ENCODE results near the gene MRPS21.
"Not testable (repeated sequence)": the region's sequence is repeated elsewhere in the genome, so short reads cannot be mapped to it uniquely, and the experiment has no call there.

The MRPS21 gene

DNA sequence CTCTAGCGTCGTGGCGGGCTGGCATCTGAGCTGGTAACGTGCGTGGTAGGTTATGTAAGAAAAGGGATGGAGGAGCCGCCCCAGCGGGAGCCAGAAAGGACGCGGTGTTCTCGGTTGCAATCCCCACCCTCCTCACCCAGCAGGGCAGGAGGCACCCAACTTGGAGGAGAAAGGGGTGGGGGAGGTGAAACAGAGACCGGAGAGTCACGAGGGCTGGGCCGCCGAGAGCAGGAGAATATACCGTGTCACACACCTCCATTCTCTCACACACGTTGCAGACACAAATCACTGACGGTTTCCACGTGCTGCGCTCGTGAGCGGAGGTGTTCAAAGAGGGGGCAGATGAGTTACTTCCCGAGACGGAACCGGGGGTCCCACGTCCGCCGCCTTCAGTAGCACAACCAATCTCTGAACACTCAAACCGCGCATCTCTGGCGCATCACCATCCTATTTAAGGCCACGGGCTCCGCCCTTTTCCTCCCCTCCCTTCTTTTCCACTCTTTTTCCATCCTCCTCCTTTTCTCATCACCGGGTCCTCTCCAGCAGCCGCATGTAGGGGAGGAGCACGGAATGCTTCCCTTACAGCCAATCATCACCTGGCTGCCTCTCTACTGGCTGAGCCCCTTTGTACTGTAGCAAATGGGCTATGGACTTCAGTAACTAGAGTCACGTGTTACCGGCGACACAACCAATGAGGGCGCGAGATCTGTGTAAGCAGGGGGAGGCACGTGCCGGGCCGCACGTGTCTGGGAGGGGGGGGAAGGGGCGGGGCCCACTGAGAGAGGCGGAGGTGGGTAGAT, 11.7 kb upstream of the MRPS21 start, which contains the start of gene CIART:
Gene CIART, plus strand, starts transcription at position 797 of the 800 bp plus-strand sequence. CDS start 714 bp downstream, outside the sequence.
- peak; percentile 100 for DNase-seq

GRCh38 chr1:150282558-150282958, 11.1 kb upstream of the MRPS21 start:
- DNase-seq = no peak

DNA sequence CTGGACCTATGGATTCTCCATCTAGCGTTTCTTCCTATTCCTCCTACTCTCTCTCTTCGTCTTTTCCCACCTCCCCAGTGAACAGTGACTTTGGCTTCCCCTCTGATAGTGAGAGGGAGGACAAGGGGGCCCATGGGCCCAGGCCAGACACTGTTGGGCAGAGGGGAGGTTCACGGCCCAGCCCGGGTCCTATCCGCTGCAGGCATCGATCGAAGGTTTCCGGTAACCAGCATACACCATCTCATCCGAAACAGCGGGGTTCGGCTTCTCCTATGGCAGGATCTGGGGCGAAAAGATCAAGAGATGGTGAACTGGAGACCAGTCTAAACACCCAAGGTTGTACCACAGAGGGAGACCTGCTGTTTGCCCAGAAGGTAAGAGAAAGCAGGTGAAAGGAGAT, 10.4 kb upstream of the MRPS21 start:
- DNase-seq = no peak

DNA sequence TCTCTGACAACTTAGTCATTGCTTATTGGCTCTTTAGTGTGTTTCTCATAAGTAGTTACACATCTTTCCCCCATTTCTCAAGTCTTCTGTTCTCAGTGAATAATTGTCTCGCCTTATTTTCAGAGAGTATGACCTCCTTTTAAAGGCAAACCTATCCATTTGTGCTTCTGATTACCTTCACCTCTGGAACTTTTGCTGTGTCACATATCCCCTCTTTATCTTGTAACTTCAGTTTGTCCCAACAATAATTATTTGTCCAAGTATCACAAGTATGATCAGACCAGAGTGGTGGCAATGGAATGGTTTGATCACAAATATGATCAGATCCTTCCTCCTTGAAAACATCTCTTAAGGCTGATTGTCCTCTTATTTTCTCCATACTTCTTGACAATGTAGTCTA, 5.3 kb upstream of the MRPS21 start:
- no peak for DNase-seq

- DNase-seq = peak; percentile 77
These were observed 4.8 kb upstream of the MRPS21 start for GRCh38 chr1:150288822-150289221.

DNA sequence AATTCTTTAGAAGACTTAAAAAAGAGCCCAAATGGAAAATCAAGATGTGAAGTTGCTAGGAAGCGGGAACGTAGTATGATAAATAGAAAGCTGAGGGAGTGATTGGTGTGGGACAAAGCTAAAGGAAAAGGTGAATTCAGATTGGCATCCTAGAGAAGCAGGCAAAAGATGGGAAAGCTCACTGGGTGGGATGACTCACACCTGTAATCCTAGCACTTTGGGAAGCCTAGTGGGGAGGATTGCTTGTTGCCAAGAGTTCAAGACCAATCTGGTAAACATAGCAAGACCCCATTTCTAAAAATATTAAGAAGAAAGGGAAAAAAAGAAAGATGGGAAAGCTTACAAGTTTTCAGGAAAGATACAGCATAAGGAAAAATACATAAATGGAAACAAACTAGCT, 1.8 kb downstream of the MRPS21 start:
- no peak for DNase-seq

- no peak for DNase-seq
These were observed 6.1 kb downstream of the MRPS21 start for GRCh38 chr1:150299716-150300115.

GRCh38 chr1:150302338-150302737, 8.7 kb downstream of the MRPS21 start:
- peak; percentile 99 for DNase-seq

DNA sequence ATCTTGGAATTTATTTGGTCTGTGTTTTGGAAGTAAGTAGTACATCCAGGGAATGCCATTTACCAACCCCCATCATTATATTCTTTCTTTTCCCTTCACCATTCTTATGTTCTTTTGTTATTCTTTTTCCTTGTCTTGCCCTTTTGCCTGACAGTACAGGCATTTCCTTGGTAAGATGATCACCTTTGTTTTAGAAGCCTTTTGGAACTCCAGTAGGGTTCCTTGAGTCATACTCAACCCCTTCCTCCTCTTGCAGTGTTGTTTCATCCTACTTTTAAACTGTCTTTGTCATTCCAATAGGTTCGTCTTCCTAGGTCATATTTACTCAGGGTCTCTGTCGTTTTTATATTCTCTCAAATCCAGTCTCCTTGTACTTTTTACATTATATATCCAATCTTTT, 9.2 kb downstream of the MRPS21 start:
- no peak for DNase-seq

DNA sequence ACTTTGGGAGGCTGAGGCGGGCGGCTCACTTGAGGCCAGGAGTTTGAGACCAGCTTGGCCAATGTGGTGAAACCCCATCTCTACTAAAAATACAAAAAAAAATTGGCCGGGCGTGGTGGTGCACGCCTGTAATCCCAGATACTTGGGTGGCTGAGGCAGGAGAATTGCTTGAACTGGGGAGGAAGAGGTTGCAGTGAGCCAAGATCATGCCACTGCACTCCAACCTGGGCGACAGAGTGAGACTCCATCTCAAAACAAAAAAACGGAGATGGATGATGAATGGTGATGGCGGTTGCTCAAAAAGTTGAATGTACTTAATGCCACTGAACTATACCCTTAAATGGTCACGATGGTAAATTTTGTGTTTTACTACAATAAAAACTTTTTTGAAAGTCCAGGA, 14.9 kb downstream of the MRPS21 start:
- DNase-seq = not testable (repeated sequence)

- no peak for DNase-seq
These were observed 16.3 kb downstream of the MRPS21 start for GRCh38 chr1:150309758-150310508.

GRCh38 chr1:150311762-150312161, 18.1 kb downstream of the MRPS21 start:
- DNase-seq = no peak

- not testable (repeated sequence) for DNase-seq
These were observed 21.0 kb downstream of the MRPS21 start for GRCh38 chr1:150314691-150315090.

GRCh38 chr1:150320667-150320978, 27.0 kb downstream of the MRPS21 start:
- DNase-seq = no peak

DNA sequence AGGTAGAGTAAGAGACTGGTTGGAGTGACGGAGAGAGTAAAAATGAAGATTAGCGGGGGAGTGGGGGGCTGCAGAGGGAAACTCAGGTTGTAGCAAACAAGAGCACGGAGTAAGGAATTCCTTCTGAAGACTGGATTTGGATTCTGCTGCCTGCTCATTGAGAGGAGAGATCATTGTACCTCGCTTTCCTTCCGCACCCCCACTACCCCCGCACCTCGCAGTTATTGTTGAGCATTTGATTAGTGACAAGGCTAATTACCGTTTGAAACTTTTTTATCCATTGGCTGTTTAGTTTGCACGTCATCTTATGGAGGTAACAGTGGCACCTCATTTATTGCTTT, 28.1 kb downstream of the MRPS21 start:
- DNase-seq = no peak

- DNase-seq = no peak
These were observed 28.6 kb downstream of the MRPS21 start for GRCh38 chr1:150322310-150322709.

- DNase-seq = no peak
These were observed 39.1 kb downstream of the MRPS21 start for GRCh38 chr1:150332651-150333290.

DNA sequence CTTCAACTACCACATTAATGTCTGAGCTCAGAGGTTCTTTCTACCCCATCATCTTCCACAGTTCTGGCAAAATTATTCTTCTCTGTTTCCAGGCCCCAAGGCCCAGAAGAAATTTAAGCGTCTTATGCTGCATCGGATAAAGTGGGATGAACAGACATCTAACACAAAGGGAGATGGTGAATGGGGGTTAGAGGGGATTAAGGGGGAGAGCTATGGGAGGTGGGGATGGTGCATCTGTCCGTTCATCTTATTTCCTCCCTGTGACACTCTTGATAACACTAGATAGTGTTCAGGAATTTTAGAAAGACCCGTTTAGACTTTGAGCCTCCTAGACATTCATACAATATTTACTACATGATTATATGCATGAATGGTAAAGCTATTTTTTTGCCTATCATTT, 52.7 kb downstream of the MRPS21 start:
- no peak for DNase-seq

DNA sequence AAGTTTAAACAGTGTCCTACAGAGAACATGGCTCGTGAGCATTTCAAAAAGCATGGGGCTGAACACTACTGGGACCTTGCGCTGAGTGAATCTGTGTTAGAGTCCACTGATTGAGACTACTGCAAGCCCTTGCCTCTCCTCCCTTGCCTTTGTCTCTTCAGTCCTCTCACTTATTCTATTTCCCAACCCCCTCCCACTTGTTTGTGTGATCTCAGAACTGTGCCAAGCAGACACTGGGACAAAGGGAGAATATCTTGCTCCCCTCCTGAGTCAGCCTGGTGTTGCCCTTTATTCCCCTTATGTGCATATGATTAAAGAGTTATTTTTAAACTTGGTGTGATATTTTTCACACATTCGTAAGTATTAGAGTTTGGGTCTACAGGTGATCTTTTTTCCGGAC, 59.2 kb downstream of the MRPS21 start:
- no peak for DNase-seq

Data from NCI-H526 treated with DMSO at 0.1 percent for 48 hours (cell line).